22Rv1 (cell line): ENCODE results near the gene ZC3H8.

ENCODE experiments used
- H3K27ac ChIP-seq: fragments of 450-650 bp; 2 replicates; pipeline ENCODE4 v1.5.1; 2017
- CTCF ChIP-seq: fragments of 450-650 bp; IDR thresholded peaks from 2 replicates; pipeline ENCODE4 v1.5.1; 2017; ENCODE audit warnings: mild to moderate bottlenecking
- ZFX ChIP-seq: fragments of 450-650 bp; IDR thresholded peaks from 2 replicates; pipeline ENCODE4 v1.6.1; 2017; ENCODE audit warnings: antibody characterized with exemption, borderline replicate concordance

ZC3H8 gene

GRCh38 chr2:112183327-112184025, 71.4 kb downstream of the ZC3H8 start:
- H3K27ac ChIP-seq: no peak overlapping the region
- TF ChIP-seq ZFX (no peak), CTCF (no peak)

GRCh38 chr2:112182581-112183034, 72.2 kb downstream of the ZC3H8 start:
- TF ChIP-seq CTCF (no peak), ZFX (no peak)
- H3K27ac ChIP-seq: no peak overlapping the region

GRCh38 chr2:112181571-112182290, 73.1 kb downstream of the ZC3H8 start:
- TF ChIP-seq CTCF: no peak
- no peak for TF ChIP-seq ZFX
- H3K27ac ChIP-seq: no peak overlapping the region

GRCh38 chr2:112175958-112176573, 78.8 kb downstream of the ZC3H8 start:
- no peak for TF ChIP-seq CTCF
- no peak for TF ChIP-seq ZFX
- H3K27ac ChIP-seq: no peak overlapping the region

- H3K27ac ChIP-seq: no peak overlapping the region
- TF ChIP-seq ZFX (no peak), CTCF (no peak)
These were observed 79.5 kb downstream of the ZC3H8 start for GRCh38 chr2:112175333-112175732.

GRCh38 chr2:112174383-112174782, 80.5 kb downstream of the ZC3H8 start:
- H3K27ac ChIP-seq: no peak overlapping the region

More at GRCh38 chr2:112174383-112174782, 80.5 kb downstream of the ZC3H8 start:
- TF ChIP-seq ZFX (no peak), CTCF (no peak)
